Left ventricle myocardium superior (tissue), 1 donor: Measurements from ENCODE around the gene TYW5. TPM values are rescaled to one million over a fixed set of nuclear protein-coding genes. Genes with fewer than 3 reads are reported as not detected.
A peak's percentile ranks its signal among the peaks of the same experiment; 100 is the strongest.
"Not testable (repeated sequence)": the region's sequence is repeated elsewhere in the genome, so short reads cannot be mapped to it uniquely, and the experiment has no call there.

Source experiments
- ATAC-seq: fragments of 200-7000 bp; cut with Tn5 transposase; one replicate; pipeline ENCODE4 v1.9.1; 2020; ENCODE audit warnings: mild to moderate bottlenecking, moderate library complexity
- DNase-seq: peaks from one replicate; pipeline ENCODE4 v3.0.0-alpha.2; 2020
- intact Hi-C: fragments of 100-400 bp; cut with micrococcal nuclease; formaldehyde crosslinking; loops from one replicate; pipeline ENCODE4 v1.11.0; 2022
- total RNA-seq: library from RNA; stranded (reverse); fragmentation: NEBNext Ultra II Directional; extraction: Animal tissue kit (Norgen Biotek cat#: 25700); gene quantifications from one replicate; pipeline ENCODE4 v1.2.1, GENCODE V29; 2021
- donor health status: DM: no; HTN: yes; CAD: no; lungs with severe emphysema.

The TYW5 gene
- total RNA-seq, 1 donor from 2014 or later, result 2.5 TPM

- no peak for ATAC-seq
- DNase-seq, result no peak
- intact Hi-C loops, result no loop called here
Observed at GRCh38 chr2:199932312-199932855, 22.9 kb downstream of the TYW5 start.

GRCh38 chr2:199929262-199929661, 26.0 kb downstream of the TYW5 start:
- ATAC-seq, result no peak
- intact Hi-C loops, result no loop called here
- DNase-seq, result no peak

DNA sequence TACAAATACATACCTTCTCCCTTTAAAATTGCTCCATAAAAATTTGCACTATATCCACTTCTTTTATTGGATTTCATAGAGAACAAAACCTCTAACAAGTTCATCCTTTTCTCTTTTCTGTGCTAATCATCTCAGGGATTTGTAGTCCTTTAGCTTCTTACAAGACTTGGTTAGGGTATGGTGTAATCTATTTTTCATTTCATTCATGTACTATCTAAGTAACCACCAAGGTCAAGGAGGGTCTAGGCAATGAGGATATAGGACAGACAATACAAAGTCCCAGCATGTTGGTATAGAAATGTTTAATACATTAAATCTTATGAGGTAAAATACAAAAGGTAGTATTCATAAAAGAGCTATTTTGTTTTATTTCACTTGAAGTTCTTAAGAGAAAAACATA, 26.7 kb downstream of the TYW5 start:
- intact Hi-C loops, result no loop called here
- ATAC-seq, result no peak

GRCh38 chr2:199928226-199928625, 27.1 kb downstream of the TYW5 start:
- intact Hi-C loops, result no loop called here
- ATAC-seq, result no peak
- no peak for DNase-seq

More for the DNA sequence above, 26.7 kb downstream of the TYW5 start:
- DNase-seq, result no peak

DNA sequence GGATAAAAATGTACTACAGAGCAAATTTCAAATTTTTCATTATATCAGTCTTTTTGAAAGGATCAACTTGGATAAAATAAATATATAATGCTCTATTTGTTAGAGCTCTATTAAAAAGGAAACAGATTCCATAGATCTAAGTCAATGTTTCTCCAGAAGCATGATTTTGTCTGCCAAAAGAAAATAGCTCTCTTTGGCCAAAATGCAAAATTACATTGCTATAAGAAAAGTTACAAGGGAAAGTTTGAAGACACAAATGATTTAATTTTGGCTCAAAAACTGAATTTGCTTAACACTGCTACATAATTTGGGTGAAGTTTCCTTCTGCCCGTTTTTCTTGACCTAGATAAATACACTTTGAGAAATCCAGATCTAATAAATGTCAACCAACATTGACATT, 28.5 kb downstream of the TYW5 start:
- DNase-seq, result no peak
- intact Hi-C loops, result no loop called here

DNA sequence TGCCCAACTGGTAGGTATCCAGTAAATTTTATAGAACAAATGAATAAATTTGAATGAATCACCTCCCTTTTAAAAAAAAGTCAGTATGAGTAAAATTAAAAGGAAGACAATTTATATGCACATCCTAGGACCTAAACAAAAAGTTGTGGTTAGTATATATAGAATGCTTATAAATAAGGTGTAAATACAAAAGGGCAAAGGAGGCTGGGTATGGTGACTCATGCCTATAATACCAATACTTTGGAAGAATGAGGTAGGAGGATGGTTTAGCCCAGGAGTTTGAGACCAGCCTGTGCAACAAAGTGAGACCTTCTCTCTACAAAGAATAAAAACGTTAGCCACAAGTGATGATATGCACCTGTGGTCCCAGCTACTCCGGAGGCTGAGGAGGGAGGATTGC, 31.4 kb downstream of the TYW5 start:
- DNase-seq, result no peak
- intact Hi-C loops, result no loop called here
- no peak for ATAC-seq

More for the DNA sequence above, 28.5 kb downstream of the TYW5 start:
- no peak for ATAC-seq

DNA sequence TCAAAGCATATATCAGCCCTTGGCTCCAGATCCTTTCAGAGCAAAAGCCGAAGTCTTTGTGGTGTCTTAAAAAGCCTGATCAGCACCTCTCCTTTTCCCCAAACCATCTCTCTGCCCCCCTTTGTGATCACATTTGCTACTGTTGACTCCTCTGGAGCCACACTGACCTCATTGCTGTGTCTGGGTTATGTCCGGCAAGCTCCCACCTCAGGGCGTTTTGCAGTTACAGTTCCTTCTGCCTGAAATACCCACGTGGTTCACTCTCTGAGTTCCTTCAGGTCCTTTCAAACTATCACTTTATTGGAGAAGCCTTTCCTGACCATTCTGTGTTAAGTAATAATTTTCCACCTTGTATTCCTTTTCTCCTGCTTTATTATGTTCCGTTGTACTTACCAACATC, 32.4 kb downstream of the TYW5 start:
- ATAC-seq (peak; percentile 22), DNase-seq (no peak)
- intact Hi-C loops, result no loop called here

GRCh38 chr2:199916980-199917379, 38.3 kb downstream of the TYW5 start:
- intact Hi-C loops, result no loop called here
- ATAC-seq (no peak), DNase-seq (no peak)

DNA sequence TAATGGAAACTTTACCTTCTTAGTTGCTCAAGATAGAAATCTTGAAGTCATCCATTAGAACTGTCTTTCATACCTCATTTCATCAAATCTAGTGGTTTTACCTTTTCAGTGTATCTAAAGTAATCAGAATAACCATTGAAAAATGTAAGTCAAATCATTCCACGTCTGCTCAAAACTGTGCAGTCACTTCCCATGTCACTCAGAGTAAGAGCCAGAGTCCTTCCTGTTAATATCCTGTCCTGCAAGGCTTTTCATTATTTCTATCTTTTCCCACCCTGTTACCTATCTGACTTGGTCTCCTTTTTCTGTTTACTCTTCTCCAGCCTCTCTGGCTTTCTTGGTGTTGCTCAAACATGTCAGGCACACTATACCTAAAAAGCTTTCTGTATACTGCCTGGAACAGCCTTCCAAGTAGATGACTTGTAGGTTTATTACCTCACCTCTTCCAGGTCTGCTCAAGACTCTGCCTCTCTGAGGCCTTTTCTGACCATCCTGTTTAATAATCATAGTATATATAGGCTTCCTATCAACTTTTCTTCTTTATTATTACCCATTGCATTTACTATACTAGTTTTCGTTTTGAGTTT, 40.8 kb downstream of the TYW5 start:
- intact Hi-C loops, result no loop called here
- DNase-seq (no peak), ATAC-seq (no peak)

- DNase-seq, ATAC-seq, intact Hi-C loops: not testable (repeated sequence)
Observed at GRCh38 chr2:199912553-199913114, 42.7 kb downstream of the TYW5 start.

DNA sequence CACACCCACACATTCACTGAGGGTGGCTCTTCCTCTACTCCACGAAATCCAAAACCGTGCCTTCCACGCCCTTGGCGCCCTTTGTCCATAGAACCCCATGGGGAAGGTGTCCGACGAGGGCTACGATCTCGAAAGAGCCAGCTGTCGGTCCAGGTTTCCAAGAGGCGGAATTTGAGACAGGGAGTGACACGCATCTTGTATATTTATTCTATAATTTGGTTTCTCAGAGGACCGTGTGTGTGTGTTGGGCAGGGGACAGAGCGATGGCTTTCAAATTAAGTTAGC, 43.5 kb downstream of the TYW5 start:
- no peak for ATAC-seq
- DNase-seq, result peak; percentile 43
- intact Hi-C loops, result no loop called here

DNA sequence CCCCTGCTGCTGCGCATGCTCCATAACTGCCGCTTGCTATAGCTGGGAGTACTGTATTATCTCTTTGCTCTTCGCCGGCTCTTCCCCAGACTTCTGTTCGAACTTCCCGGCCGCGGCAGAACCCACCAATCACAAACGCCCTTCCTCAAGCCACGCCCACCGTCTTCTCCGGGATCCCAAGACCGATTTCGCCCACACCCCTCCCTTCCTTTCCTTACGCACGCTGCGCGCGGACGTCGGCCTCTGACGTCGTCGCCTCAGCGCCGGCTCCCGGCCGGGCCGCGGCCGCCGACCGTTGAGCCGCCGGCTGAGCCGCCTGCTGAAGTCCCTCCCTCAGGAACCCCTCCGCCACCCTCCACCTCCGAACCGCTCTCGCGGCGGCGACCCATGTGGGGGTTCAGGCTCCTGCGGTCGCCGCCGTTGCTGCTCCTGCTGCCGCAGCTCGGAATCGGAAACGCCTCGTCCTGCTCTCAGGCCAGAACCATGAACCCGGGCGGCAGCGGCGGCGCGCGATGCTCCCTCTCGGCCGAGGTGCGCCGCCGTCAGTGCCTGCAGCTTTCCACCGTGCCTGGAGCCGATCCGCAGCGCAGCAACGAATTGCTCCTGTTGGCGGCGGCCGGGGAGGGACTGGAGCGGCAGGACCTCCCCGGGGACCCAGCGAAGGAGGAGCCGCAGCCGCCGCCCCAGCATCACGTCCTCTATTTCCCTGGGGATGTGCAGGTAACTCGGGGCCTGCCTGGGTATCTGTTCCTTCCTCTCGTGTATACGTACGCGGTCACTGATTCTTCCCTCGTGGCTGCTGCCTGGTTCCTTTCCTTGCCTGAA, 44.0 kb downstream of the TYW5 start, which contains the start of gene C2orf69:
Gene C2orf69 (plus strand): TSS at position 242 of the 825 bp plus-strand sequence. CDS start 146 bp downstream, at position 388.
- intact Hi-C loops, result no loop called here
- DNase-seq (peak; percentile 96), ATAC-seq (peak; percentile 99)

DNA sequence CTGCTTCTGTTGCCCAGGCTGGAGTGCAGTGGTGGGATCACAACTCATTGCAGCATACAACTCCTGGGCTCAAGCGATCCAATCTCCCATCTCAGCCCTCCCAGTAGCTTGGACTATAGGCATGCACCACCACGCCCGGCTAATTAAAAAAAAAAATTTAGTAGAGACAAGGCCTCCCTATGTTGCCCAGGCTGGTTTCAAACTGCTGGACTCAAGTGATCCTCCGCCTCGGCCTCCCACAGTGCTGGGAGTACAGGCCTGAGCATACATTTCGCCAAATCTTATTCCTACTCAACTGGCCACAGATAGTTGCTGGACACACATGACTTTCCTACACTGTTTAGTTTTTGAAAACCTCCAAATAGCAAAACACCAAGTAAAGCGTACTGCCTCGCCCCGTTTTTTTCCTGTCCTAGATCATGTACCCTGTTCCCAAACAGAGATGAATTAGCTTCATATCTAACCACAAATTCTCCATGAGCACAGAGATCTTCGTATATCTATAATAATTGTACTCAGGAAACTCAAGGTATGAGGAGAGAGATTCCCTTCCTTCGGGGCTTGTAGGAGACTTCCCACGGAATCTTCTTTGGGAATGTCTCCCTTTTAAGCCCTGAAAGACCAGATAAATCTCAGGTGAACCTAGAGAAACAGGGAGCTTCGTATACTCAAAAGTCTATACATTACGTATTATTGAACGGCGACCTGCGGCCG, 44.8 kb downstream of the TYW5 start:
- intact Hi-C loops, result no loop called here
- no peak for DNase-seq
- ATAC-seq, result no peak

- no peak for ATAC-seq
- no peak for DNase-seq
- intact Hi-C loops, result no loop called here
Observed at GRCh38 chr2:199907008-199907714, 48.1 kb downstream of the TYW5 start.

DNA sequence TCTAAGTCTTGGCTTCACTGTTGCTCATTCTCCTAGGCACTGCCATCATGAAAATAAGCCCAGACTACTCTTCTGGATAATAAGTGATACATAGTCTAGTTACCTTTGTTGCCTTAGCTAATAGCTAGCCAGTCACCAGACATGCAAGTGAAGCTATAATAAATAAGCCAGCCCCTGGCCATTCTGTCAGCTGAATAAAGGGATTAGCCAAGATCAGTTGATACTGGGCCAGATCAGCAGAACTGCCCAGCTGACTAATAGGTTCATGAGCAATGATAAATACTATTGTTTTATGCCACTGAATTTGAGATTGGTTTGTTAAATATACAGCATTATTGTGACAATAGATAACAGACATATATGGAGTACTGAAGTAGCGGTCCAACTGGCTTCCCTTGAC, 52.2 kb downstream of the TYW5 start:
- no peak for DNase-seq
- no peak for ATAC-seq
- intact Hi-C loops, result no loop called here

GRCh38 chr2:199902486-199903110, 52.7 kb downstream of the TYW5 start:
- no peak for ATAC-seq
- intact Hi-C loops, result no loop called here
- DNase-seq, result no peak

GRCh38 chr2:199901942-199902341, 53.3 kb downstream of the TYW5 start:
- ATAC-seq, result no peak
- no peak for DNase-seq
- intact Hi-C loops, result no loop called here

GRCh38 chr2:199896617-199897016, 58.7 kb downstream of the TYW5 start:
- ATAC-seq (no peak), DNase-seq (no peak)
- intact Hi-C loops, result no loop called here

DNA sequence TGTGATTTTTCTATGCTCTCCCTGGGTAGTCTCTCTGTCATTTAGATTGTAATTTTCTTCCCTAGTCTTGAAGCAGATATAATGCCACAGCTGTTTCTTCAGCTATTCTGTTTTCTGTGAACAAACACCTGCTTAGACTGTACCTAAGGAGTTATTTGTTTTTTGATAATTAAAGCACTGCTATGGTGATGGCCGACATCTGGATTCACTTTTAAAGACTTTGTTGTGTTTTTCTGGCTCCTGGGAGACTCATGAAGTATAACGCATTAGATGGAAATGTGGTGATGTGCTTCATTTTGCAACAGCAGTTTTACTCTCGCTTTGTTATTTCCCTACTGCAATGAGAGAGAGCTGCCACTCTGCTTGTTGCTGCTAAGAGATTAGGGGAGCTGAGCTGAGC, 59.9 kb downstream of the TYW5 start:
- no peak for DNase-seq

More for the DNA sequence above, 59.9 kb downstream of the TYW5 start:
- ATAC-seq, result no peak
- intact Hi-C loops, result no loop called here
